GM19099 (cell line): Measurements from ENCODE around the gene CSTF3.

Source experiments
- POLR2A ChIP-seq: IDR thresholded peaks from 3 replicates; pipeline ENCODE4 v1.6.1; 2011; ENCODE audit warnings: low read depth; ENCODE audit not compliant: insufficient read length; ENCODE audit errors: extremely low read depth

Gene CSTF3

DNA sequence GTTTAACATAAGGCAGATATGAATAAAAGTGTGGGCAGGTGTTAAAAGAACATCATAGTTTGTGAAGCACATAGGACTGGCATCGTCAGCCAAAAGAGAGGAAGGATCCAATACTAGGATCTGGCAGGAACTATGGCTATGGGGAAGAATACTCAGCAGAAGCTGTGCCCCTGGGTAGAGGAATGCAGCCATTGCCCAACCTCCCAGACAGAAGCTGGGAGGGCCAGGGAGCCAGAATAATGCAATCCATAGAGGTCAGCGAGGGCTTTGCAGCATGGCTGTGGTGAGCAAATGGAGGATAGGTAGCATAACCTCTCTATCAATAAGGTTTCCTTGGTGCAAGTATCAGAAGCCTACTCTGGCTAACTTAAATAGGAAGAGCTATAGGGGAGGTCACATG, 11.7 kb upstream of the CSTF3 start:
- no peak for TF ChIP-seq POLR2A

- no peak for TF ChIP-seq POLR2A
These were observed 11.1 kb upstream of the CSTF3 start for GRCh38 chr11:33172345-33172744.

- TF ChIP-seq POLR2A: no peak
These were observed 10.0 kb upstream of the CSTF3 start for GRCh38 chr11:33171251-33171650.

DNA sequence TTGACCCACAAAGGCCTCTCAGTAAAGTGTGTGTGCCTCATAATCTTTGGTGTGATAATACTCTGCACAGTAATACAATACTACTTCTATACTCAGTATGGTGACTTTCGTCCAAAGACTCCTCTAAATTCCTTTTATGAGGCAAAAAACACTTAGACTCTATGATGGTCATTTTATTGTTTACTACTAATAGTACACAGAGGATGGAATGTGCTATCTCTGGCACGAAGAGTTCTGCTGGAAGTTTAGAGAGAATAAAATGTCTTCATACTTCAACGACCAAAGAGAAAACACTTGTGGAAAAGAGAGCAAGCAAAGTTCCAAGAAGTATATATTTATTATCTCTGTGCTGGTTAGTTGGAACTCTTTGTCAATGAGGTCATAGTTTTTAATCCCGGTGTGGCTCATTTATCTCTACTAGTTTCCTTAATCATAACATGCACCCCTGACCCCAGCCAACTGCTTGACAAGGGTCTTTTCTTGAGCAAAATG, 7.5 kb upstream of the CSTF3 start:
- TF ChIP-seq POLR2A: no peak

DNA sequence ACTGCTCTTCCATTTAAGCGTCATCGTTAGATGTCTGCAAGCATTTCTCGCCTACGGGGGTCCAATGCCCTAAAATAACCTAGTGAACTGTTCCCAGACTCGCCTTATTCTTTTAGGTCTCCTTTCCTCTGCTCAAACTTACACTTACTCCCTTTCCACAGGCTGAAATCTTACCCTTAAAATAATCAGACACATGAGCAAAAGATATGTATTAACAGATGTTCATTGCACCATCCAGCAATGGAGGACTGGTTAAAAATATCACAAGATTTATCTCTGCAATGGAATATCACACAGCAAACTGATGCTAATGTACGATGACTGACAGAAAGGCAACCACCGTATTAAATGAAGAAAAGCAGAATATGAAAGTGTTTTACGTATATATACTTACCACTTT, 1.6 kb upstream of the CSTF3 start:
- no peak for TF ChIP-seq POLR2A

- no peak for TF ChIP-seq POLR2A
These were observed 693 bp downstream of the CSTF3 start for GRCh38 chr11:33160587-33160986.

DNA sequence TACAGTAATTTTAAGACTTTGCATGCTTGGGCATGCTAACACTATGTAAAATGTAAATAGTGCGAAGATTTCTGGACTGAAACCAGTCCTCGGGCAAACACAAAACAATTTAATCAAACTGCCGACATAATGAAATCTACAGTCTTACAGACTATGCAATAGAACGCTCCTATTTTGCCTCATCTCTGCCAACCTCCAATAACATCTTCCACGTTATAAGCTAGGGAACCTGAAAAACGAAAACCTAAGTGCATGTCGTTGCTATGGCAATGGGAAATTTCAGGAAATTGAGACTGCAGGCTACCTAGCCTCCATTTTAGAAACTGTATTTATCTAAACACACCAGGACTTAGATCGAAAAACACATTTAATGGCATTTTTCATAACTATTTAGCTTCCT, 1.1 kb downstream of the CSTF3 start:
- no peak for TF ChIP-seq POLR2A

DNA sequence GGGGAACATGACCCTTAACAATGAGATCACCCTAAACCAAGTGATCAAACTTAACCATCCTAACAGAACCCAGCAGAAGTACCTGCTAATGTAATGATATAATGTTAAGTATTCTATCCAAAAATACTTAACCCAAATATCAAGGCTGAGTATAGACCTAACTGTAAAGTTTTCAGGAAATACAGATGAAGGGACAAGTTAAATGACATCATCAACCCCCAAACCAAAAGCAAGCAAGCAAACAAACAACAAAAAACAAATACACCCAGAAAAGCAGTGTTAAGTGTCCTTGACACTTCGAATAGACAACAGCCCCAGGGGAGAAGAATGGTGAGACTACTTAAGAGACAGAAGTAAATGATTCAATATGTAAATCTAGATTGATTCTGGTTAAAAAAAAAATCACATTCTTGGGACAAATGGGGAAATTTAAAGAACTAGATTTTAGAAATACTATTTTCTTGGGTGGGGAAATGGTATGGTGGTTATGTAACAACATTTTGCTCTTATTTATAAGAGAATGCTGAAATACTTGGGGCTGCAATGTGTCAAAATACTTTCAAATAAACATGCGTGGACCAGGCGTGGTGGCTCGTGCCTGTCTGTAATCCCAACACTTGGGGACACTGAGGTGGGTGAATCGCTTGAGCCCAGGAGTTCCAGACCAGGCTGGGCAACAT, 2.5 kb downstream of the CSTF3 start:
- TF ChIP-seq POLR2A: no peak

- TF ChIP-seq POLR2A: no peak
These were observed 3.9 kb downstream of the CSTF3 start for GRCh38 chr11:33157103-33158027.

- TF ChIP-seq POLR2A: no peak
These were observed 9.9 kb downstream of the CSTF3 start for GRCh38 chr11:33151399-33151798.

DNA sequence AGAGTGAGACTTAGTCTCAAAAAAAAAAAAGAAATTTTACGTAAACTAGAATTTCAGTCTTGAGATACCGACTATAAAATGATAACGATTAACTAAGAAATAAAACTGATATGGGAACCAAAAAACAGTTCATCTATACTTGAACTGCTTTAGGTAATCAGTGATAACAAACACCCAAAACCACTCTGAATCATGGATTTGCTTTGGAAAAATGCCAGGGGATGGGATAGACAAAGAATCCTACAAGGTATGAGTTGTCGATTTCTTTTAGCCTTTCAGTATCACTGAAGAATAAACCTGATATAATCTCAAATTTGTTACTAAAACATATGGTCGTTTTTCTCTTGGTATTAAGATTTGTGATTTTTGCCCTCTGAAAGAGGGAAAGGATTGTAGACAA, 13.7 kb downstream of the CSTF3 start:
- no peak for TF ChIP-seq POLR2A

DNA sequence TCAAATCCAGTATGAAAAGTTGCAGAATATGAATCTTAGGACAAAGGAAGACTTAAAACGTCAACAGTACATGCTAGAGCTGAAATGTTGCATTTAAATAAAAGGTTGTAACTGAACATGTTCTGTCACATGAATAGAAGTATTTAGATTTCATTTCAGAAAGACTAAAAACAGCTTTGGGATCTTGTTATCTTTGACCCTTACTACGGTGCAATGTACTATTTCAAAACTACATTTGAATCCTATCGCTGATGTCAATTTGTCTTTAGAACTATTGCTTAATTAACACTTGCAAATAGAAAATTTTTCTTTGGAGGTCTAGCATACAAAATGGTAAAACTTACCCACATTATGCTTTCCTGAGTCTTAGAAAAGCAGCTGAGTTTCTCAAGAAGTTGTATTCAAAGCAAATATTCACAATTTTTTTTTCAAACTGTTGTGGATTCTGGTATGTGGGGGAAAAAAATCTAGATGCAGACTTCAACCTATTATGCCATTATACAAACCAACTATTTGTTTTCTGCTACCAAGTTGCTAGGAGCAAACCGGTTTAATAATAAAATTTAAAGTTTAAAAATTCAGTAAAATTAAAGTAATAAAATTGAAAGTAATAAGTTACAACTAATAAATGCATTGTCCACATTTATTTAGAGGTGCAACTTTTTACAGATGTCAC, 25.4 kb downstream of the CSTF3 start:
- TF ChIP-seq POLR2A: no peak

DNA sequence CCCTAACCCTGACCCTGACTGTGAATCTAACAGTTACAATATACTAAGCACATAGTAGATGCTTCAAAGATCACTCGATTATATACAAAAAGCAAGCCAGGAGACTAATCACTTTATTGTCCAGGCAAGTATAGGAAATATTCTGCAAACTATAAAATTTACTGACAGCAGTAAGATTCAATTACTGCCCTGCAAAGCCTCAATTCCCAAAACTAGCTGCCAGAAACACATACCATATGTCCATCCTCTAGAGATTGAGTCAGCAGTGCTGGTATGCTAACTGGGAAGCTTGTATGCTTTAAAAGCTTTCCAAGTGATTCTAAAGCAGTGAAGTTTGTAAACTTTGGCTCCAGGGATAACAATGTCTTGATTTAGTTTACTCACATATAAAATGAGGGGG, 26.1 kb downstream of the CSTF3 start:
- TF ChIP-seq POLR2A: no peak

DNA sequence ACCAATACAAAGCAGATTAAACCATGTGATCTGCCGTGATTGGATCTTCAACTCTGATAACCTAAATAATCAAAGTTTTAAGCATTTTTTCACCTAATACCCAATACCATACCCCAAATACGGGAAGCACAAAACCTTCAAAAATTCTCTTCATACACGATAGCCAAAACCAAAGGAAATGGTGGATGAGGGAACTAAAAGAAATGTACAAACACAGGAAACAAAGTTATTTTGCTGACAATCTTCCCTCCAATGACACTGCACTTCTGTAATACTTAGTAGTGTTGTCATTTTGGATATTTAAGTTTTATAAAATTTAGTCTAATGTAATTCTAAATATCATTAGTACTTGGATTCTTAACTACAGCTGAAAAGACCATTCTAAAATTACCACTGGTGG, 27.0 kb downstream of the CSTF3 start:
- TF ChIP-seq POLR2A: no peak

- TF ChIP-seq POLR2A: no peak
These were observed 27.5 kb downstream of the CSTF3 start for GRCh38 chr11:33133761-33134160.
